Activated effector memory CD4-positive, alpha-beta T cell treated with anti-CD3 and anti-CD28 coated beads, Interleukin-2, amount 50 U/mL, for 16 hours (primary cell): ENCODE data around the gene LRRC46.

Experiments
- DNase-seq: peaks from one replicate; pipeline ENCODE4 v3.0.0-alpha.2; 2020

Gene LRRC46

GRCh38 chr17:47879028-47879585, 47.6 kb downstream of the LRRC46 start:
- no peak for DNase-seq

GRCh38 chr17:47879776-47880454, 48.4 kb downstream of the LRRC46 start:
- DNase-seq = no peak

DNA sequence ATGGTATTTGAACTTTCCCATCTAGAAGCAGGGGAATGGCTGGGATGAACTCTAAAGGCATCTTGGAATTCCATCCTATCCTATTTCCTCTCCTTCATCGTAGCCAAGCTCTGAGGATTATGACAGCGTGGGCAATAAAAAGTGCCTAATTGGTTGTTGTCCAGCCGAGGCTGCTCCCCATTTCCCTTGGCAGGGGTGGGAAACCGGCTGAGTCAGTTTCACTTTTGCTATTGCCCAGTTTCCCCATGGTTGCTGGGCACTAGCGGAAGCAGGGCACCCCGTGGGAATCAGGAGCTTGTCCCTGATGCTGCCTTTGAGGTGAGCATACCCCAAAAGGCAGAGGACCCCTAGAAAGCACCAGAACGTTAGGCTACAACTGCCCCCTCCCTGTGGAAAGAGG, 50.8 kb downstream of the LRRC46 start:
- DNase-seq = no peak

DNA sequence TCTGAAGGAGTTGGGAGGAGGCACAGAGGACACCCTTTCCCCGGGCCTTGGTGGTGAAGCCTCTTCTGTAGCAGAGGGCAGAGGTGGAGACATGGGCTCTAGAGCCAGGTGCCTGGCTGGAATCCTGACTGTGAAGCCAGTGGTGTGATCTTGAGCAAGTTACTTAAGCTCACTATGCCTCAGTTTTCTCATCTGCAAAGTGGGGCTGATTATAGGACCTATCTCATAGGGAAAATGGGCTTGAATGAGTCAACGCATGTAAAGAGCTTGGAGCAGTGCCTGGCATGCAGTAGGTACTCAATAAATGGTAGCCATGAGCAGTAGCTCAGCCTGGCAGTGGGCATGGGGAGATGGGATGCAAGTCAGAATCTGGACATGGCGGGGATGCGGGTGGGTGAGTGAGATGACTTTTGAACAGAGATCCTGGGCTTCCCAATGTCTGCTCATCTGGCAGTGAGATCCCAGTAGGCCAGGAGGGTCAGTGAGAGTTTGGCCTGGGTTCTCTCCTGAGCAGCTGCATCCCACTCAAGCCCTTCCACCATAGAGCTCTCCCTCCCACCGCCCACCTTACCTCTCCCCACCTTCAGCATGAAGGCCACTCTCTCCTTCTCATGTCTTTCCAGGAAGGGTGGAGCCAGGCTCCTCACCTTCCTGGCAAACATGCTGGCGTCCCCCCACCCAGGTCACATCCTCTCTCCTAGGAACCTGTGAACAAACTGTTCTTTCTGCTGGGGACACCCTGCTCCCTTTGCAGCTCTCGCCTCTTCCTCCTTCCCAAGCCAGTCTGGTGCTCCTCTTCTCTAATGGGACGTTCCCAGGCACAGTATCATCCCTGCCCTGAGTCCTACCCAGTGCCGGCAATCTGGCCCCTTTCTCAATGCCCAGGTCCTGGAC, 51.5 kb downstream of the LRRC46 start:
- no peak for DNase-seq

GRCh38 chr17:47883589-47884426, 52.3 kb downstream of the LRRC46 start:
- no peak for DNase-seq

GRCh38 chr17:47884427-47884740, 52.9 kb downstream of the LRRC46 start:
- DNase-seq = no peak

GRCh38 chr17:47884905-47885730, 53.6 kb downstream of the LRRC46 start:
- DNase-seq = no peak
